RPMI7951 (cell line): ENCODE data around the gene TEDC1. TPM values are rescaled to one million over a fixed set of nuclear protein-coding genes. Genes with fewer than 3 reads are reported as not detected.
"Not testable (repeated sequence)": the region's sequence is repeated elsewhere in the genome, so short reads cannot be mapped to it uniquely, and the experiment has no call there.

Experiments
- DNase-seq: peaks from one replicate; pipeline ENCODE4 v3.0.0-alpha.2; 2012; ENCODE audit warnings: low read depth
- total RNA-seq: library from RNA; depleted of rRNA; stranded (reverse); fragments of >200 nt; shearing (Covaris generic); gene quantifications from 2 replicates; pipeline ENCODE4 v1.2.3, GENCODE V29; 2014; rRNA removed

Gene TEDC1
- total RNA-seq, 1 experiment from 2014 or later, result 13.7 TPM

DNA sequence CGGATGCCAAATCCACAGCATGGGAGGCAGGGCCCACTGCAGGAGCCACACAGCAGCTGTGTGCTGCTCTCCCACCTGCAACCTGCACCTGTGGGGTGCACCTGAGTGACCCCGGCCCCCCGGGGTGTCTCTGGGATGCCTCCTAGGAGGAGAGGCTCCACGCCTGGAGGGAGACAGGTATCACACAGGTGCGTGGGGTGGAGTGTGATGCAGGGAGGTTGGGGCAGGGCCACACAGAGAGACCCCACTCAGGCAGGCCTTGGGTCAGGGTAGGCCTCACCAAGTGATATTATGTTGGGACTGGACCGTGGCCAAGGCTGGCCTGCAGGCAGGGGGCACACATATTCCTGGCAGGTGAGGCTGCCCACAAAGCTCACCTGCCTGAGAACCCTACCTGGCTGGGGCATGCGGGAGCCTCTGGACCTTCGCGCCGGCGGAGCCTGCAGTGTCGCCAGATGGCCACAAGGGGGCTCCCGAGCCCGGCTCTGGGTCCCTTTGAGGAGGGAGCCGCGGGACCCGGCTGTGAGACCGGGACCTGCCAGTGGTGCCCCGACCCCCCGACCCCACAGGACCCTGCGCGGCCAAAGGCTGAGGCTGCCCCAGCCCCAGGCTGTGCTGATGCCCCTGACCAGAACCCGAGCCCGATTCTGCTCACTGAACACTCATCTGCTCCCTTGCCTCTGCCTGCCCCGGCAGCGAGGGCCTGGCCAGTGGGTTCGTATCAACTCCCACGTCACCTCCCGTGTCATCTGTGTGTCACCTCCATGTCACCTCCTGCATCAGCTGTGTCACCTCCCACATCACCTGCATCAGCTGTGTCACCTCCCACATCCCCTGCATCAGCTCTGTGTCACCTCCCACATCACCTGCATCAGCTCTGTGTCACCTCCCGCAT, 46.8 kb downstream of the TEDC1 start:
- DNase-seq, result no peak

DNA sequence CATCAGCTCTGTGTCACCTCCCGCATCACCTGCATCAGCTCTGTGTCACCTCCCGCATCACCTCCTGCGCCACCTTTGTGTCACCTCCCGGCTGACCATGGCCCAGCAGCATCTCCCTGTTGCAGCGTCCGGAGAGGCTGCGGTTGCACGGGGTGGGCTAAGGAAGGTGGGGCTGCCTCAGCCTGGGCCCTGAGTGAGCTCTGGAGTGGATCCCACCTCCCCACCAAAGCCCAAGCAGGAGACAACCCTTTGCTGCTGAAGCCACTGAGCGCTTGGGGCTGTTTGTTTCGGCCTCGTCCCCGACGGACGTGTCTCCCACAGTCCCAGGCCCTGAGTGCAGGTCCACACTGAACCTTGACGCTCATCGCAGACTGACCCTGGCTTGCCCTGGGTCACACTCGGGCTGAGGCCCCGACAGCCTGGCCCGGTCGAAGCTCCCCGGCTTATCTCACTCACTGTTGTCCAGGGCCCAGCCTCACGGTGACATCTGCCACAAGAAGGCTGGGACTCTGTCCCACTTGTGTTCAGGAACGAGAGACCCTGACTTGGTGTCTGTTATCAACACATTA, 47.5 kb downstream of the TEDC1 start:
- DNase-seq, result no peak

DNA sequence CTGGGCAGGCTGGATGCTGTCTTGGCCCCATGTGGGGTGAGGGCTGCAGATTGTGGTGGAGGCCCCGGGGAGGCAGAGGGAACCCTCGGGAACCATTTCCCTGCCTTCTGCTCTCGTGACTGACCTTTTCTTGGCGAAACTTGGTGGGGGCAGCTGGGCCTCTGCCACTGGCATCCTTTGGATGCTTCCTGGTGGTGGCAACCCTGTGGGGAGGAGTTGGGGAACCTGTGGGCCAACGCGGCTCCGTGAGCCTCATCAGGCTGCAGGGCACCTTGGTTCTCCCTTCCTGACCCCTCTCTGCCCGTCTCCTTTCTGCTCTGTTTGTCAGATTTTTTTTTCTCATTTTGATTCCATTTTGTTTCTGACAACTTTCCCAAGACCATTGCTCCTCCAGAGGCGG, 49.8 kb downstream of the TEDC1 start:
- no peak for DNase-seq

DNA sequence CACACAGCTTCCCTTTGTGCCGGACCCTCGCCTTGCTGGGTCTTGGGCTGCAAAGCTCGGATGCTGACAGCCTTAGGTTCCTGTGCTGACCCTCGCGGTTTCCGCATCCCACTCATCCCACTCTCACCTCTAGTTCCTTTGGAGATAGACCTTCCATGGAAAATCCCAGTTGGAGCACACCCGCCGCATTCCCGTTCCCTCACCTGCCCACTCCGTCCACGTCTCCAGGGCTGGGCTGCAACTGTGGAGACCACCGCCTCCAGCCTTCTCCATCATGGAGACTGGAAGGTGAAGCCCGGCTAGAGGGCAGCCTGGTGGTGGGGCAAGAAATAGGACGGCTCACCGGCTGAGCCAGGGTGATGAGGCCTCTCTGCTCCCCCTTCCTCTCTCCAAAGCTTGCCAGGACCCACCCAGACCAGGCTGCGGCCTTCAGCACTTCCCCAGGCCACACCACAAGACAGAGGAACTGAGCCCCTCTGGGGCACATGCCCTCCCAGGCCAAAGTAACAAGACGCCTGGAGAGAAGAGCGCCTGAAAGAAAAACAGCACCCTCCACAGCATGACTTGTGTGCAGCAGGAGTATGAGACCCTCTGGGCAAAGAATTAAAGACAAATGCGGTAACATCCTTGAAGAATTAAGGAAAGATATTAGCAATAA, 50.3 kb downstream of the TEDC1 start:
- no peak for DNase-seq

DNA sequence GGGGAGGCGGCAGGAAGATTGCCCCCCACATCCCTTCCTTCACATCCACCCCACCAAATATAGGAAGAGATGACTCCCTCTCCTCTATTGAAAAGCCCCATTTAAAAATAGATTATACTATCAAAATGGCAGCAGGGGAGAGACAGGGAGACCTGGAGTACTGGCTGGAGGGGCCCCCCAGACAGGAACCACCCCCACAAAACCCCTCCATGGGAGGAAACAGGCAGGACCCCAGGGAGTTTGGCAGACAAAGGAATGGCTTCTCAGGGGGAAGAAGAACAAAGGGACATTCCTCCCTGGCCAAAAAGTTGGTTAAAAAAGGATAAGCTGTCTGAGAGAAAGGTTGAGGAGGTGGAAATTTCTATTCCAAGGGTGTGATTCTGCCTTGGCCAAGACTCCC, 54.6 kb downstream of the TEDC1 start:
- not testable (repeated sequence) for DNase-seq

DNA sequence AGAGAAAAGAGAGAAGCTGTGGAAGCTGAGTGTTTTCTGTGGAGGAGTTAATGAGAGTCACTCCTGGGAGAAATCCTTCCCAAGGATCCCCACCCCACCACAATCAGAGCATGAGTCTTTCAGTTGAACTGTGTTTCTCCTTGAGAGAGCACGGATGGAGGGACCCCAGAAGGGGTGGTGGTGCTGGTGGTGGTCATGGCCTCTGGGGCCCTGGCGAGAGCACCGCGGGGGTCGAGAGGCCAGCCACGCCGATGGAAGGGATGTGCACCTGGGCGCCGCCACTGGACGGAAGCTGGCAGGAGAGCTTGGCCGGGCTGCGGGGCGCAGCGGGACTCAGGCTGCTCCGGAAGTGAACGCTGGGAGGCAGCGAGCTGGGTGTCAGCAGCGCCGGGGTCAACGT, 55.4 kb downstream of the TEDC1 start:
- DNase-seq, result not testable (repeated sequence)

DNA sequence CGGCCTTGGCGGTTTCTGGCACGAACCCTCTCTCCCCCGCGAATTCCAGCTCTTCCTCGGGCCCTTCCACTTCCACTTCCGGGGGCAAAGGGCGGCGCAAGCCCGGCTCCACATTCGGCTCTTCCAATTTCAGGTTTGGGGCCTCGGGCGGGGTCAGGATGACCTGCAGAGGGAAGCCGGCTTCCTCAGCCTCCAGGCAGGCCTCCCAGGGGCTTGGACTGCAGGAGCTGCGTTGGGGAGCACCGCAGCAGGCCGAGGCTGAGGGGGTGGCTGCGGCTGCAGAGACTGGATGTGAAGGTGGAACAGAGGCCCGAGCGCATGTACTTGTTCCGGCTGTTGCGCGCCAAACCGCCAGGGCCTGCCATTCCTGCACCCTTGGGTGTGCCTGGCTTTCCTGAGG, 56.0 kb downstream of the TEDC1 start:
- not testable (repeated sequence) for DNase-seq

DNA sequence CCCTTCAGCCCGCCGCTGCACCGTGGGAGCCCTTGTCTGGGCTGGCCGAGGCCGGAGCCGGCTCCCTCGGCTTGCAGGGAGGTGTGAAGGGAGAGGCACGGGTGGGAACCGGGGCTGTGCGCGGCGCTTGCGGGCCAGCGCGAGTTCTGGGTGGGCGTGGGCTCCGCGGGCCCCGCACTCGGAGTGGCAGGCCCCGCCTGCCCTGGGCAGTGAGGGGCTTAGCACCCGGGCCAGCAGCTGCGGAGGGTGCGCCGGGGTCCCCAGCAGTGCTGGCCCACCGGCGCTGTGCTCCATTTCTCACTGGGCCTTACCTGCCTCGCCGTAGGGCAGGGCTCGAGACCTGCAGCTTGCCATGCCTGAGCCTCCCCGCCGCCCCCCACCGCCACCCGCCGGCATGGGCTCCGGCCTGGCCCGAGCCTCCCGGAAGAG, 56.7 kb downstream of the TEDC1 start:
- no peak for DNase-seq

Other genes starting within 250 kb of the TEDC1 start
- gene BTBD6, start 242.7 kb upstream of the TEDC1 start, total RNA-seq, result 43.4 and 44.9 TPM in 2 replicates
- 13.7 and 13.9 TPM in 2 replicates for gene BRF1, start 190.2 kb upstream of the TEDC1 start, total RNA-seq
- 18.1 and 18.6 TPM in 2 replicates for gene PACS2, start 176.5 kb upstream of the TEDC1 start, total RNA-seq
- gene TEX22, start 92.7 kb upstream of the TEDC1 start, total RNA-seq, result not detected in 2 replicates
- 15.3 and 18.4 TPM in 2 replicates for gene MTA1, start 71.4 kb upstream of the TEDC1 start, total RNA-seq
- gene CRIP2, start 16.4 kb upstream of the TEDC1 start, total RNA-seq, result 120 and 146 TPM in 2 replicates
- 0.12 TPM in 1 of 2 replicates, not detected in the other for gene CRIP1, start 4.4 kb upstream of the TEDC1 start, total RNA-seq
- 0.36 and 0.98 TPM in 2 replicates for gene TMEM121, start 35.3 kb downstream of the TEDC1 start, total RNA-seq